Endothelial cell of umbilical vein (primary cell): ENCODE results near the gene NYAP2. TPM values are rescaled to one million over a fixed set of nuclear protein-coding genes. Genes with fewer than 3 reads are reported as not detected.

Experiments used
- BruUV-seq: library from RNA; stranded (reverse); fragments of 400-500 nt; replicated peaks from 2 replicates; lab custom pipeline; 2021; lab: Mats Ljungman, UMichigan
- CTCF ChIA-PET: fragments of 300-600, 350-600 bp; sonication (Branson Sonifier 250); formaldehyde crosslinking; loops from one replicate; lab custom pipeline; 2021; ENCODE audit warnings: antibody characterized with exemption, inconsistent platforms; lab: Charles Lee
- POLR2A ChIA-PET: fragments of 300-600, 350-600 bp; sonication (Branson Sonifier 250); formaldehyde crosslinking; loops from one replicate; lab custom pipeline; 2021; ENCODE audit warnings: antibody characterized with exemption, inconsistent platforms; lab: Charles Lee
- DNase-seq: peaks from one replicate; pipeline ENCODE4 v3.0.0-alpha.2; 2011; ENCODE audit warnings: low read depth, low spot score
- FAIRE-seq: peaks from 2 replicates; lab custom pipeline; 2011; peaks lifted over from hg19 to GRCh38; lab: Jason Lieb, UNC
- H2AFZ ChIP-seq: 2 replicates; pipeline ENCODE4 v1.6.0; 2012; ENCODE audit warnings: low read depth, low read length, control low read depth, inconsistent platforms
- H3K27ac ChIP-seq: 2 replicates; pipeline ENCODE4 v1.5.1; 2011; ENCODE audit warnings: low read depth, mild to moderate bottlenecking, control low read depth, low read length, moderate library complexity; ENCODE audit not compliant: insufficient read depth
- H3K27me3 ChIP-seq, 2 experiments: 2 replicates each; pipeline versions ENCODE4 v1.6.0 to v1.6.1; 2011; ENCODE audit warnings: low read length in 2 of 2, mixed read lengths in 1 of 2; ENCODE audit not compliant: control insufficient read depth in 2 of 2, insufficient read depth in 2 of 2
- H3K36me3 ChIP-seq, 2 experiments: 2 replicates in 1 of 2; 3 replicates in 1 of 2; pipeline ENCODE4 v1.5.1; 2011; ENCODE audit warnings: low read length in 2 of 2, mild to moderate bottlenecking in 1 of 2, moderate library complexity in 1 of 2; ENCODE audit not compliant: control insufficient read depth in 2 of 2, insufficient read depth in 2 of 2; ENCODE audit errors: extremely low read depth in 1 of 2
- H3K4me1 ChIP-seq: 3 replicates; pipeline ENCODE4 v1.5.1; 2011; ENCODE audit warnings: mild to moderate bottlenecking, low read length; ENCODE audit not compliant: control insufficient read depth, insufficient read depth; ENCODE audit errors: extremely low read depth
- H3K4me2 ChIP-seq: 2 replicates; pipeline ENCODE4 v1.6.1; 2011; ENCODE audit warnings: low read length, control low read depth, mixed read lengths; ENCODE audit not compliant: insufficient read depth
- H3K4me3 ChIP-seq, 3 experiments: fragments of 200-600 bp in 1 of 3; sonication (generic), shearing (Covaris generic) in 1 of 3; replicated peaks in 1 of 3; 2 replicates each; pipeline ENCODE4 v1.5.1; 2011 to 2016; ENCODE audit warnings: control low read depth in 3 of 3, low read length in 3 of 3, mild to moderate bottlenecking in 2 of 3, inconsistent platforms in 1 of 3, low read depth in 1 of 3, moderate library complexity in 1 of 3; ENCODE audit not compliant: insufficient read depth in 1 of 3
- H3K79me2 ChIP-seq: 2 replicates; pipeline ENCODE4 v1.6.0; 2012; ENCODE audit warnings: low read length, inconsistent platforms; ENCODE audit not compliant: control insufficient read depth, insufficient read depth
- H3K9ac ChIP-seq: replicated peaks from 2 replicates; pipeline ENCODE3; 2011; ENCODE audit warnings: low read length, control low read depth; ENCODE audit not compliant: insufficient read depth; ENCODE audit errors: extremely low read depth
- H3K9me1 ChIP-seq: replicated peaks from 3 replicates; pipeline ENCODE4 v1.6.0; 2011; ENCODE audit warnings: mild to moderate bottlenecking, low read length; ENCODE audit not compliant: control insufficient read depth, insufficient read depth; ENCODE audit errors: extremely low read depth
- H3K9me3 ChIP-seq: replicated peaks from 2 replicates; pipeline ENCODE4 v1.5.1; 2012; ENCODE audit warnings: low read length, inconsistent platforms; ENCODE audit not compliant: control insufficient read depth, insufficient read depth
- H4K20me1 ChIP-seq: replicated peaks from 2 replicates; pipeline ENCODE3; 2011; ENCODE audit warnings: mild to moderate bottlenecking, low read length; ENCODE audit not compliant: control insufficient read depth, insufficient read depth; ENCODE audit errors: extremely low read depth
- EZH2 ChIP-seq: IDR thresholded peaks from 2 replicates; pipeline ENCODE4 v1.6.1; 2012; ENCODE audit warnings: borderline replicate concordance, low read depth, mild to moderate bottlenecking, moderate library complexity, low read length, inconsistent platforms; ENCODE audit not compliant: severe bottlenecking
- FOS ChIP-seq: IDR thresholded peaks from 2 replicates; pipeline ENCODE4 v1.6.1; 2011; ENCODE audit warnings: mild to moderate bottlenecking, low read length, moderate library complexity, borderline replicate concordance; ENCODE audit not compliant: insufficient read depth
- GATA2 ChIP-seq: IDR thresholded peaks from 2 replicates; pipeline ENCODE4 v1.7.0; 2011; ENCODE audit warnings: low read depth, mild to moderate bottlenecking, moderate library complexity, mixed read lengths, low read length; ENCODE audit not compliant: insufficient read length, insufficient read depth
- POLR2A ChIP-seq: IDR thresholded peaks from 2 replicates; pipeline ENCODE4 v1.6.1; 2012; ENCODE audit warnings: low read depth, mild to moderate bottlenecking, control low read depth, low read length
- POLR2AphosphoS5 ChIP-seq: IDR thresholded peaks from 2 replicates; pipeline ENCODE4 v1.6.1; 2012; ENCODE audit warnings: low read depth, mild to moderate bottlenecking, control low read depth, low read length, moderate library complexity; ENCODE audit not compliant: insufficient read depth
- dilution Hi-C: fragments of 300-500 bp; cut with MboI; formaldehyde crosslinking; loops from one replicate; pipeline ENCODE4 v1.15.0; 2019; ENCODE audit warnings: low sequenced_read_pairs; ENCODE audit not compliant: extremely low pct_ligation_motif_present
- intact Hi-C: fragments of 100-400 bp; cut with micrococcal nuclease; formaldehyde crosslinking; loops from one replicate; pipeline ENCODE4 v1.10.0; 2022
- polyA plus RNA-seq, 4 experiments: library from polyadenylated mRNA; depleted of rRNA in 3 of 4; stranded (reverse) in 3 of 4; unstranded in 1 of 4; fragments of >200 nt; gene quantifications; 2 replicates each; pipeline versions ENCODE4 v1.2.1 to v1.2.3, GENCODE V29; 2011 to 2012; ENCODE audit warnings: missing spikeins in 1 of 4
- total RNA-seq: library from RNA; stranded (reverse); gene quantifications from 2 replicates; pipeline ENCODE4 v1.2.3, GENCODE V29; 2021
- TF ChIP-seq, protein P1 (sequence below), 2 donors: IDR thresholded peaks; 1 replicate in 1 of 2; 2 replicates in 1 of 2; pipeline ENCODE4 v1.5.1; 2011; ENCODE audit warnings: low read length in 2 of 2, mild to moderate bottlenecking in 2 of 2, moderate library complexity in 2 of 2, control low read depth in 1 of 2, inconsistent platforms in 1 of 2, low read depth in 1 of 2; ENCODE audit not compliant: insufficient read depth in 1 of 2; ENCODE audit errors: extremely low read depth in 1 of 2
- TF ChIP-seq, protein P2 (sequence below): IDR thresholded peaks from 2 replicates; pipeline ENCODE4 v1.6.1; 2011; ENCODE audit not compliant: insufficient read depth, insufficient read length

Gene NYAP2
- total and polyA plus RNA-seq, 2 donors (not counting 3 experiments of a cell fraction or from before 2014, with no cell fraction given), result not detected

DNA sequence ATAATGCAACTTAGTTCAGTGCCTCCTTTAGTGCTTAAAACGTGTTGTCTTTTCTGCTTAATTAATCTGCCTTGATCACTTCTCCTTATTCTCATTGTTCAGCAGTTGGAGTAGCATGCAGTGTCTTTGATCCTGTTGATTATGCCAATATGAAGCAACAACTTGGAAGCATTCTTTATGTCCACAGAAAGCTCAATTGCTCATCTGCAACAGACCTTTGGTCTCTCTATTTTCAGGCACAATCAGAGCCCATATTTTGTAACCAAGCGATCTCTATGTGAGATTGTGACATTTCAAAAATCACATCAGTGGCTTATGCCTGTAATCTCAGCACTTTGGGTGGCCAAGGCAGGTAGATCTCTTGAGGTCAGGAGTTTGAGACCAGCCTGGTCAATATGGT, 217.3 kb downstream of the NYAP2 start:
- no peaks in the 10 kb centered on the region for H3K9me3 ChIP-seq
- no TSS peak for BruUV-seq
- no peaks in the 10 kb centered on the region for H3K36me3 ChIP-seq
- H3K27me3 ChIP-seq, result no peaks in the 10 kb centered on the region
- no peaks in the 10 kb centered on the region for H3K4me1 ChIP-seq
- no peak for FAIRE-seq
- H3K9ac ChIP-seq, result no peak overlapping the region
- no peak overlapping the region for H3K4me2 ChIP-seq
- H3K79me2 ChIP-seq, result no peaks in the 10 kb centered on the region
- H3K4me3 ChIP-seq, result no peak overlapping the region
- TF ChIP-seq EZH2 (no peak), POLR2AphosphoS5 (no peak), GATA2 (no peak), FOS (no peak), POLR2A (no peak)
- TF ChIP-seq, protein P1, sequence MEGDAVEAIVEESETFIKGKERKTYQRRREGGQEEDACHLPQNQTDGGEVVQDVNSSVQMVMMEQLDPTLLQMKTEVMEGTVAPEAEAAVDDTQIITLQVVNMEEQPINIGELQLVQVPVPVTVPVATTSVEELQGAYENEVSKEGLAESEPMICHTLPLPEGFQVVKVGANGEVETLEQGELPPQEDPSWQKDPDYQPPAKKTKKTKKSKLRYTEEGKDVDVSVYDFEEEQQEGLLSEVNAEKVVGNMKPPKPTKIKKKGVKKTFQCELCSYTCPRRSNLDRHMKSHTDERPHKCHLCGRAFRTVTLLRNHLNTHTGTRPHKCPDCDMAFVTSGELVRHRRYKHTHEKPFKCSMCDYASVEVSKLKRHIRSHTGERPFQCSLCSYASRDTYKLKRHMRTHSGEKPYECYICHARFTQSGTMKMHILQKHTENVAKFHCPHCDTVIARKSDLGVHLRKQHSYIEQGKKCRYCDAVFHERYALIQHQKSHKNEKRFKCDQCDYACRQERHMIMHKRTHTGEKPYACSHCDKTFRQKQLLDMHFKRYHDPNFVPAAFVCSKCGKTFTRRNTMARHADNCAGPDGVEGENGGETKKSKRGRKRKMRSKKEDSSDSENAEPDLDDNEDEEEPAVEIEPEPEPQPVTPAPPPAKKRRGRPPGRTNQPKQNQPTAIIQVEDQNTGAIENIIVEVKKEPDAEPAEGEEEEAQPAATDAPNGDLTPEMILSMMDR (IDR thresholded peaks at IDR 0.05; ENCODE audit: extremely low read depth in 1 of 2, insufficient read depth in 1 of 2, low read depth in 1 of 2, low read length in 2 of 2), result no peak
- POLR2A ChIA-PET, result no interaction called here
- H4K20me1 ChIP-seq, result no peaks in the 10 kb centered on the region
- CTCF ChIA-PET, result no interaction called here
- no peak overlapping the region for H2AFZ ChIP-seq
- intact Hi-C loops (no loop called here), dilution Hi-C loops (no loop called here)
- H3K27ac ChIP-seq, result no peak overlapping the region
- no peaks in the 10 kb centered on the region for H3K9me1 ChIP-seq
- DNase-seq, result no peak

DNA sequence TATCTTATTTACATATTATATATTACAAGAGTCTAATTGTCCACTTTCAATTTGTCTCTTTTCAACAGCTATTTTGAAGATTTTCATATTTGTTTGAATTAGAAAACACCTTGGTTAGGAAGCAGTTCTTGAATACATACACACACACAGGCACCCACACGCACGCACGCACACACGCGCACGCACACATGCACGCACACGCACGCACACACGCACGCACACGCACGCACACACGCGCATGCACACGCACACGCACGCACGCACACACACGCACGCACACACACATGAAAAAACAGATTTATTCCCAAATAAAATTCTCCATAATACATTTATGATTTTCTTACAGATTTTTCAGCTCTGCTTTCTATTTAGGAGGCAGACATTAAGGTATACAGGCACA, 220.7 kb downstream of the NYAP2 start:
- Histone ChIP-seq H3K36me3 (no peaks in the 10 kb centered on the region), H3K4me2 (no peak overlapping the region), H3K27ac (no peak overlapping the region), H3K4me3 (no peak overlapping the region), H3K27me3 (no peaks in the 10 kb centered on the region), H3K79me2 (no peaks in the 10 kb centered on the region), H3K9ac (no peak overlapping the region), H3K9me1 (no peaks in the 10 kb centered on the region), H3K4me1 (no peaks in the 10 kb centered on the region), H2AFZ (no peak overlapping the region), H3K9me3 (no peaks in the 10 kb centered on the region), H4K20me1 (no peaks in the 10 kb centered on the region)
- DNase-seq (no peak), FAIRE-seq (no peak)
- CTCF ChIA-PET, result interaction anchor here (0.6 kb wide), 1 partner anchor 22 kb away, joined by 3 read pairs; no protein-coding TSS in a partner anchor
- TF ChIP-seq, protein P2, sequence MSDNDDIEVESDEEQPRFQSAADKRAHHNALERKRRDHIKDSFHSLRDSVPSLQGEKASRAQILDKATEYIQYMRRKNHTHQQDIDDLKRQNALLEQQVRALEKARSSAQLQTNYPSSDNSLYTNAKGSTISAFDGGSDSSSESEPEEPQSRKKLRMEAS, result no peak
- dilution Hi-C loops, result no loop called here
- no TSS peak for BruUV-seq
- POLR2A ChIA-PET, result no interaction called here
- intact Hi-C loops, result no loop called here
